Esophagus muscularis mucosa (tissue), 4 donors: ENCODE measurements around the gene APOBEC3B.

Experiments
- CTCF ChIP-seq, 3 experiments: fragments of 200-600 bp in 2 of 3; fragments of 450-650 bp in 1 of 3; sonication (generic) in 2 of 3; IDR thresholded peaks; one replicate each; pipeline ENCODE4 v1.5.1; 2017 to 2019; ENCODE audit warnings: antibody characterized with exemption in 3 of 3, mild to moderate bottlenecking in 2 of 3, moderate library complexity in 1 of 3
- EP300 ChIP-seq: sonication (generic); formaldehyde crosslinking; IDR thresholded peaks from one replicate; pipeline ENCODE4 v1.6.1; 2017; ENCODE audit warnings: antibody characterized with exemption
- POLR2A ChIP-seq: fragments of 450-650 bp; IDR thresholded peaks from one replicate; pipeline ENCODE4 v1.6.1; 2017; ENCODE audit warnings: antibody characterized with exemption, moderate library complexity, mild to moderate bottlenecking, low read depth
- POLR2AphosphoS5 ChIP-seq, 2 donors: sonication (generic); formaldehyde crosslinking; IDR thresholded peaks; one replicate each; pipeline ENCODE4 v1.6.1; 2017; ENCODE audit warnings: antibody characterized with exemption in 2 of 2

GRCh38 chr22:39010946-39011345 is 28.8 kb downstream of the APOBEC3B start:
- TF ChIP-seq CTCF (IDR thresholded peaks at IDR 0.05) = no peak
- no peak for TF ChIP-seq POLR2A
- TF ChIP-seq EP300 = no peak
- no peak for TF ChIP-seq POLR2AphosphoS5 (IDR thresholded peaks at IDR 0.05)
